ENCODE data around the gene SH3RF3. TPM values are rescaled to one million over a fixed set of nuclear protein-coding genes. Genes with fewer than 3 reads are reported as not detected.

SH3RF3 gene
- total RNA-seq, 2 experiments from 2014 or later: 1.8 to 2.0 TPM

- H3K27me3 Mint-ChIP-seq (ENCODE audit: low read depth): no peaks in the 10 kb centered on the region
- CTCF ChIA-PET: no interaction called here
- no peaks in the 10 kb centered on the region for H3K9me3 Mint-ChIP-seq
- intact Hi-C loops (cut with micrococcal nuclease): loop anchor here (5.0 to 10.0 kb wide), 3 partner anchors 58 to 615 kb away; no protein-coding TSS in a partner anchor
- DNase-seq: no peak
- H3K36me3 Mint-ChIP-seq (ENCODE audit: low read depth): peaks cover 3% of the 10 kb centered on the region
- H3K4me3 Mint-ChIP-seq: no peak overlapping the region
- H3K27ac Mint-ChIP-seq: no peak overlapping the region
- H3K4me1 Mint-ChIP-seq (ENCODE audit: low read depth): peaks cover 18% of the 10 kb centered on the region
Observed at GRCh38 chr2:109452318-109453305, 323.6 kb downstream of the SH3RF3 start.

- H3K9me3 Mint-ChIP-seq: no peaks in the 10 kb centered on the region
- H3K27me3 Mint-ChIP-seq (ENCODE audit: low read depth): no peaks in the 10 kb centered on the region
- DNase-seq: no peak
- CTCF ChIA-PET: no interaction called here
- H3K36me3 Mint-ChIP-seq (ENCODE audit: low read depth): peaks cover 3% of the 10 kb centered on the region
- intact Hi-C loops (cut with micrococcal nuclease): loop anchor here (5.0 to 10.0 kb wide), 3 partner anchors 59 to 616 kb away; no protein-coding TSS in a partner anchor
- no peak overlapping the region for H3K4me3 Mint-ChIP-seq
- no peak overlapping the region for H3K27ac Mint-ChIP-seq
- H3K4me1 Mint-ChIP-seq (ENCODE audit: low read depth): peaks cover 19% of the 10 kb centered on the region
Observed at GRCh38 chr2:109453371-109453995, 324.5 kb downstream of the SH3RF3 start.

GRCh38 chr2:109454304-109454703 is 325.3 kb downstream of the SH3RF3 start:
- peak overlapping the region; percentile 69 for H3K27ac Mint-ChIP-seq
- intact Hi-C loops (cut with micrococcal nuclease): loop anchor here (2.0 to 10.0 kb wide), 4 partner anchors 60 to 617 kb away; no protein-coding TSS in a partner anchor
- peaks cover 3% of the 10 kb centered on the region for H3K36me3 Mint-ChIP-seq (ENCODE audit: low read depth)
- H3K4me1 Mint-ChIP-seq (ENCODE audit: low read depth): peaks cover 19% of the 10 kb centered on the region
- H3K4me3 Mint-ChIP-seq: no peak overlapping the region
- H3K9me3 Mint-ChIP-seq: no peaks in the 10 kb centered on the region
- no peaks in the 10 kb centered on the region for H3K27me3 Mint-ChIP-seq (ENCODE audit: low read depth)
- DNase-seq: no peak
- CTCF ChIA-PET: no interaction called here

- H3K4me3 Mint-ChIP-seq: no peak overlapping the region
- H3K9me3 Mint-ChIP-seq: no peaks in the 10 kb centered on the region
- no peaks in the 10 kb centered on the region for H3K27me3 Mint-ChIP-seq (ENCODE audit: low read depth)
- peak overlapping the region; percentile 69 for H3K27ac Mint-ChIP-seq
- intact Hi-C loops (cut with micrococcal nuclease): loop anchor here (2.0 to 10.0 kb wide), 4 partner anchors 60 to 618 kb away; no protein-coding TSS in a partner anchor
- H3K4me1 Mint-ChIP-seq (ENCODE audit: low read depth): peaks cover 19% of the 10 kb centered on the region
- CTCF ChIA-PET: no interaction called here
- peaks cover 3% of the 10 kb centered on the region for H3K36me3 Mint-ChIP-seq (ENCODE audit: low read depth)
- DNase-seq: no peak
Observed at GRCh38 chr2:109454765-109455394, 325.9 kb downstream of the SH3RF3 start.

- no peak overlapping the region for H3K27ac Mint-ChIP-seq
- peaks cover 3% of the 10 kb centered on the region for H3K36me3 Mint-ChIP-seq (ENCODE audit: low read depth)
- CTCF ChIA-PET: interaction anchor here (0.6 kb wide), 1 partner anchor 82 kb away, joined by 3 read pairs; no protein-coding TSS in a partner anchor
- H3K4me1 Mint-ChIP-seq (ENCODE audit: low read depth): peaks cover 19% of the 10 kb centered on the region
- H3K4me3 Mint-ChIP-seq: no peak overlapping the region
- no peaks in the 10 kb centered on the region for H3K9me3 Mint-ChIP-seq
- intact Hi-C loops (cut with micrococcal nuclease): loop anchor here (2.0 to 10.0 kb wide), 2 partner anchors 61 to 241 kb away; no protein-coding TSS in a partner anchor
- no peaks in the 10 kb centered on the region for H3K27me3 Mint-ChIP-seq (ENCODE audit: low read depth)
- DNase-seq: no peak
Observed at GRCh38 chr2:109455731-109456691, 327.0 kb downstream of the SH3RF3 start.

GRCh38 chr2:109456776-109457175 is 327.8 kb downstream of the SH3RF3 start:
- Mint-ChIP-seq H3K27me3 (ENCODE audit: low read depth) (no peaks in the 10 kb centered on the region), H3K27ac (no peak overlapping the region), H3K4me1 (ENCODE audit: low read depth) (peaks cover 19% of the 10 kb centered on the region), H3K4me3 (no peak overlapping the region), H3K9me3 (no peaks in the 10 kb centered on the region), H3K36me3 (ENCODE audit: low read depth) (peaks cover 3% of the 10 kb centered on the region)
- no peak for DNase-seq
- CTCF ChIA-PET: no interaction called here
- intact Hi-C loops (cut with micrococcal nuclease): loop anchor here (10.0 kb wide), 1 partner anchor 62 kb away; no protein-coding TSS in a partner anchor

GRCh38 chr2:109457366-109457765 is 328.4 kb downstream of the SH3RF3 start:
- H3K27ac Mint-ChIP-seq: no peak overlapping the region
- H3K4me1 Mint-ChIP-seq (ENCODE audit: low read depth): peaks cover 19% of the 10 kb centered on the region
- no peaks in the 10 kb centered on the region for H3K27me3 Mint-ChIP-seq (ENCODE audit: low read depth)
- no peaks in the 10 kb centered on the region for H3K9me3 Mint-ChIP-seq
- DNase-seq: no peak
- H3K36me3 Mint-ChIP-seq (ENCODE audit: low read depth): no peaks in the 10 kb centered on the region
- CTCF ChIA-PET: no interaction called here
- H3K4me3 Mint-ChIP-seq: no peak overlapping the region
- intact Hi-C loops (cut with micrococcal nuclease): loop anchor here (10.0 kb wide), 1 partner anchor 63 kb away; no protein-coding TSS in a partner anchor

GRCh38 chr2:109457794-109458193 is 328.8 kb downstream of the SH3RF3 start:
- no peak overlapping the region for H3K4me3 Mint-ChIP-seq
- H3K27ac Mint-ChIP-seq: no peak overlapping the region
- no peaks in the 10 kb centered on the region for H3K36me3 Mint-ChIP-seq (ENCODE audit: low read depth)
- no peaks in the 10 kb centered on the region for H3K27me3 Mint-ChIP-seq (ENCODE audit: low read depth)
- no peak for DNase-seq
- intact Hi-C loops (cut with micrococcal nuclease): loop anchor here (10.0 kb wide), 1 partner anchor 63 kb away; no protein-coding TSS in a partner anchor
- CTCF ChIA-PET: no interaction called here
- H3K9me3 Mint-ChIP-seq: no peaks in the 10 kb centered on the region
- H3K4me1 Mint-ChIP-seq (ENCODE audit: low read depth): peaks cover 19% of the 10 kb centered on the region

- Mint-ChIP-seq H3K36me3 (ENCODE audit: low read depth) (no peaks in the 10 kb centered on the region), H3K4me3 (no peak overlapping the region), H3K27me3 (ENCODE audit: low read depth) (no peaks in the 10 kb centered on the region), H3K9me3 (no peaks in the 10 kb centered on the region), H3K27ac (no peak overlapping the region), H3K4me1 (ENCODE audit: low read depth) (peaks cover 19% of the 10 kb centered on the region)
- DNase-seq: no peak
- intact Hi-C loops (cut with micrococcal nuclease): loop anchor here (10.0 kb wide), 1 partner anchor 64 kb away; no protein-coding TSS in a partner anchor
- CTCF ChIA-PET: no interaction called here
Observed at GRCh38 chr2:109458512-109458911, 329.5 kb downstream of the SH3RF3 start.

- no peaks in the 10 kb centered on the region for H3K9me3 Mint-ChIP-seq
- H3K36me3 Mint-ChIP-seq (ENCODE audit: low read depth): no peaks in the 10 kb centered on the region
- H3K4me1 Mint-ChIP-seq (ENCODE audit: low read depth): peaks cover 16% of the 10 kb centered on the region
- DNase-seq: no peak
- intact Hi-C loops (cut with micrococcal nuclease): loop anchor here (10.0 kb wide), 1 partner anchor 65 kb away; no protein-coding TSS in a partner anchor
- H3K4me3 Mint-ChIP-seq: no peak overlapping the region
- H3K27me3 Mint-ChIP-seq (ENCODE audit: low read depth): no peaks in the 10 kb centered on the region
- no peak overlapping the region for H3K27ac Mint-ChIP-seq
- CTCF ChIA-PET: no interaction called here
Observed at GRCh38 chr2:109459485-109459884, 330.5 kb downstream of the SH3RF3 start.

- intact Hi-C loops (cut with micrococcal nuclease): no loop called here
- no peaks in the 10 kb centered on the region for H3K9me3 Mint-ChIP-seq
- H3K27me3 Mint-ChIP-seq (ENCODE audit: low read depth): no peaks in the 10 kb centered on the region
- CTCF ChIA-PET: no interaction called here
- no peak overlapping the region for H3K4me3 Mint-ChIP-seq
- H3K27ac Mint-ChIP-seq: no peak overlapping the region
- H3K4me1 Mint-ChIP-seq (ENCODE audit: low read depth): peaks cover 9% of the 10 kb centered on the region
- DNase-seq: no peak
- no peaks in the 10 kb centered on the region for H3K36me3 Mint-ChIP-seq (ENCODE audit: low read depth)
Observed at GRCh38 chr2:109460553-109461324, 331.7 kb downstream of the SH3RF3 start.
